Astrocyte (in vitro differentiated cells and primary cell): ENCODE data around the gene EYS.

Source experiments
- EZH2 ChIP-seq: IDR thresholded peaks from 2 replicates; pipeline ENCODE4 v1.6.1; 2012; ENCODE audit warnings: mild to moderate bottlenecking, low read length, inconsistent platforms; ENCODE audit not compliant: insufficient read depth
- TF ChIP-seq, protein P1 (sequence below): IDR thresholded peaks from 2 replicates; pipeline ENCODE4 v1.5.1; 2011; ENCODE audit warnings: low read depth, mild to moderate bottlenecking, inconsistent platforms, low read length, moderate library complexity; ENCODE audit not compliant: insufficient read depth

DNA sequence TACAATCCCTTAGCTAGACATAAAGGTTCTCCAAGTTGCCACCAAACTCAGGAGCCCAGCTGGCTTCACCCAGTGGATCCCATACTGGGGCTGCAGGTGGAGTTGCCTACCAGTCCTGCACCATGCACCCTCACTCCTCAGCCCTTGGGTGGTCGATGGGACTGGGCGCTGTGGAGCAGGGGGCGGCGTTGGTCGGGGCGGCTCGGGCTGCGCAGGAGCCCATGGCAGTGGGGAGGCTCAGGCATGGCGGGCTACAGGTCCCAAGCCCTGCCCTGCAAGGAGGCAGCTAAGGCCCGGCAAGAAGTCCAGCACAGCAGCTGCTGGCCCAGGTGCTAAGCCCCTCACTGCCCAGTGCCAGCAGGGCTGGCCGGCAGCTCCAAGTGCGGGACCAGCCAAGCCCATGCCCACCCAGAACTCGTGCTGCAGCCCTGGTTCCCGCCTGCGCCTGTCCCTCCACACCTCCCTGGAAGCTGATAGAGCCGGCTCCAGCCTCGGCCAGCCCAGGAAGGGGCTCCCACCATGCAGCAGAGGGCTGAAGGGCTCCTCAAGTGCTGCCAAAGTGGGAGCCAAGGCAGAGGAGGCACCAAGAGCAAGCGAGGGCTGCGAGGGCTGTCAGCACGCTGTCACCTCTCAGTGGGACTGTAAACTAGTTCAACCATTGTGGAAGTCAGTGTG lies 1159.3 kb downstream of the EYS start:
- TF ChIP-seq, protein P1, sequence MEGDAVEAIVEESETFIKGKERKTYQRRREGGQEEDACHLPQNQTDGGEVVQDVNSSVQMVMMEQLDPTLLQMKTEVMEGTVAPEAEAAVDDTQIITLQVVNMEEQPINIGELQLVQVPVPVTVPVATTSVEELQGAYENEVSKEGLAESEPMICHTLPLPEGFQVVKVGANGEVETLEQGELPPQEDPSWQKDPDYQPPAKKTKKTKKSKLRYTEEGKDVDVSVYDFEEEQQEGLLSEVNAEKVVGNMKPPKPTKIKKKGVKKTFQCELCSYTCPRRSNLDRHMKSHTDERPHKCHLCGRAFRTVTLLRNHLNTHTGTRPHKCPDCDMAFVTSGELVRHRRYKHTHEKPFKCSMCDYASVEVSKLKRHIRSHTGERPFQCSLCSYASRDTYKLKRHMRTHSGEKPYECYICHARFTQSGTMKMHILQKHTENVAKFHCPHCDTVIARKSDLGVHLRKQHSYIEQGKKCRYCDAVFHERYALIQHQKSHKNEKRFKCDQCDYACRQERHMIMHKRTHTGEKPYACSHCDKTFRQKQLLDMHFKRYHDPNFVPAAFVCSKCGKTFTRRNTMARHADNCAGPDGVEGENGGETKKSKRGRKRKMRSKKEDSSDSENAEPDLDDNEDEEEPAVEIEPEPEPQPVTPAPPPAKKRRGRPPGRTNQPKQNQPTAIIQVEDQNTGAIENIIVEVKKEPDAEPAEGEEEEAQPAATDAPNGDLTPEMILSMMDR, result no peak
- no peak for TF ChIP-seq EZH2
